HG03139 (cell line): Measurements from ENCODE around the gene TBX1.
"Not testable (repeated sequence)": the region's sequence is repeated elsewhere in the genome, so short reads cannot be mapped to it uniquely, and the experiment has no call there.

Source experiments
- ATAC-seq: cut with Tn5 transposase; IDR thresholded peaks from one replicate; pipeline ENCODE4 v1.9.1; 2021; ENCODE audit not compliant: unreplicated experiment

The TBX1 gene

GRCh38 chr22:19763458-19764298 lies 3.1 kb downstream of the TBX1 start:
- ATAC-seq, result no peak

- no peak for ATAC-seq
Observed at GRCh38 chr22:19764299-19764593, 3.7 kb downstream of the TBX1 start.

- ATAC-seq, result no peak
Observed at GRCh38 chr22:19764636-19765476, 4.3 kb downstream of the TBX1 start.

GRCh38 chr22:19765477-19766239 lies 5.1 kb downstream of the TBX1 start:
- no peak for ATAC-seq

GRCh38 chr22:19766240-19766510 lies 5.6 kb downstream of the TBX1 start:
- ATAC-seq, result no peak

GRCh38 chr22:19766511-19767426 lies 6.2 kb downstream of the TBX1 start:
- no peak for ATAC-seq

- no peak for ATAC-seq
Observed at GRCh38 chr22:19767427-19768341, 7.1 kb downstream of the TBX1 start.

- no peak for ATAC-seq
Observed at GRCh38 chr22:19769393-19769715, 8.8 kb downstream of the TBX1 start.

GRCh38 chr22:19770349-19771220 lies 10.0 kb downstream of the TBX1 start:
- ATAC-seq, result no peak

- ATAC-seq, result no peak
Observed at GRCh38 chr22:19772422-19772672, 11.8 kb downstream of the TBX1 start.

GRCh38 chr22:19772673-19773469 lies 12.3 kb downstream of the TBX1 start:
- ATAC-seq, result peak; percentile 63

GRCh38 chr22:19773470-19774040 lies 13.0 kb downstream of the TBX1 start:
- no peak for ATAC-seq

- no peak for ATAC-seq
Observed at GRCh38 chr22:19774628-19775027, 14.1 kb downstream of the TBX1 start.

GRCh38 chr22:19775496-19776325 lies 15.1 kb downstream of the TBX1 start:
- ATAC-seq, result no peak

GRCh38 chr22:19776433-19777031 lies 16.0 kb downstream of the TBX1 start:
- ATAC-seq, result no peak

- ATAC-seq, result not testable (repeated sequence)
Observed at GRCh38 chr22:19777192-19777591, 16.6 kb downstream of the TBX1 start.

GRCh38 chr22:19779011-19779421 lies 18.4 kb downstream of the TBX1 start:
- ATAC-seq, result no peak
